GM18907 (cell line): ENCODE data around the gene MANEA.
"Not testable (repeated sequence)": the region's sequence is repeated elsewhere in the genome, so short reads cannot be mapped to it uniquely, and the experiment has no call there.

ENCODE experiments used
- ATAC-seq: cut with Tn5 transposase; IDR thresholded peaks from one replicate; pipeline ENCODE4 v1.9.1; 2021; ENCODE audit warnings: mild to moderate bottlenecking, moderate library complexity; ENCODE audit not compliant: unreplicated experiment

The MANEA gene, protein sequence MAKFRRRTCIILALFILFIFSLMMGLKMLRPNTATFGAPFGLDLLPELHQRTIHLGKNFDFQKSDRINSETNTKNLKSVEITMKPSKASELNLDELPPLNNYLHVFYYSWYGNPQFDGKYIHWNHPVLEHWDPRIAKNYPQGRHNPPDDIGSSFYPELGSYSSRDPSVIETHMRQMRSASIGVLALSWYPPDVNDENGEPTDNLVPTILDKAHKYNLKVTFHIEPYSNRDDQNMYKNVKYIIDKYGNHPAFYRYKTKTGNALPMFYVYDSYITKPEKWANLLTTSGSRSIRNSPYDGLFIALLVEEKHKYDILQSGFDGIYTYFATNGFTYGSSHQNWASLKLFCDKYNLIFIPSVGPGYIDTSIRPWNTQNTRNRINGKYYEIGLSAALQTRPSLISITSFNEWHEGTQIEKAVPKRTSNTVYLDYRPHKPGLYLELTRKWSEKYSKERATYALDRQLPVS

DNA sequence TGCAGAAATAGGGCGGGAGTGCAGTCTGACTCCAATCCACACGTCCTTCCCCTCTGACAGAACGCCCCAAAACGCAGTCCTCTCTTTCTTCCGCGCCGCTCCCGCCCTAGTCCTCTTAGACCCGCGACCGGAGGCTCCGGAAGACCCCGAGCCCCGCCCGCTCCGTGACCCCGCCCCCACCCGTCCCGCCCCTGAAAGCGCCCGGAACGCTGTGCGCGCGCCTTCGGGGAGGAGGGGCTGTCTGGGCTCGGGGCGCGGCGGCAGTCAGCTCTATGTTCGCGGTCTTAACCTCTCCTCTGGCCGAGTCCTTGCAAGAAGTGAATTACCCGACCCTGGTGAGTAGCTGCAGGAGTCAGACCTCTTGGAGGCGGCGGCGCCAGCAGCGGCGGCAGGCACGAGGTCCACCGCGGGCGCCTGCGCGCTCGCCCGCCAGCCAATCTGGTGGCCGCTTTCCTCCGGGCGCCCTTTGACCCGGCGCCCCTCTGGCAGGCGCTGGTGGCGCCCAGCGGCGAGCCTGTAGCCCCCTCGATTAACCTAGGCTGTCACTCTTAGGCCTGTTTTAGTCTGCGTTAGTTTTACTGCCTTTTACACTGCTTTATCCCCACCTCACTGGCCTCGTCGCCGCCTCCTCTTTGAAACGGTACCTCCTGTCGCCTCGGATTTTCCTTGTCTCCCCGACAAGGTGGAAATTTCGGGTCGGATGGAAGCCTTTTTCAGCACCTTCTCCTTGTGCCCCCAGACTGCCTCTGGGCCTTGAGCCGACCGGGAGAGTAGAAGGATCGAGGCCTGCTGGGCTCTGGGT is at the start of gene MANEA:
Gene MANEA (plus strand): TSS at position 232 of the 802 bp plus-strand sequence. CDS start 8,905 bp downstream, outside the sequence.
- ATAC-seq = peak; percentile 87

- no peak for ATAC-seq
These were observed 47.6 kb upstream of the MANEA start for GRCh38 chr6:95529762-95530161.

DNA sequence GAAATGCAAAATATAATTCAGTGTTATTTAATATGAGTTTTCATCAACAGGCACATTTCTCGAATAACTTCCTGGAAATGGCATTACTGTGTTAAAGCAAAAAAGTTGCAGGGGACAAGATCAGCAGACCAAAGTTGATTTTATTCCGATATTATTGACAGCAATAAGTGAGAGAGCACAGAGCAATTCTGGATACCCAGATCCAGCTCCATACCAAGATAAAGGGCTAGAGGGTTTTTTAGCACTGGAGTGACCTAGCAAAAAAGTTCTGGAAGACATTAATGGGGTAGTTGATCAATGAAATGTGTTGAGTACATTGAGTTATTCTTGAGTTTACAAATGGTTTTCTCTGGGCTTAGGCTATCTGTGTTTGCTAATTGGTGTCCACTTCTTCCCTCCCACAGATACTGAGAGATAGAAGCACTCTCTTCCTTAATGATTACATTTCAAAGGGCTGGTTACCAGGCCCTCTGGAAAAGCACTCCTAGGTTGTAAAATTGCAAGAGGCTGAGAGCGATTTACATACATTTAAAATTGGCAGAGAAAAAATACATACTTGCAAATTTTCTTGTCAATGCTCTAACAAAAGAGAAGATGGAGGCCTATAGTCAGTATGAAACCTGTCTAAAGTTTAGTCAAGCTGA is 47.0 kb upstream of the MANEA start:
- no peak for ATAC-seq

- ATAC-seq = no peak
These were observed 33.5 kb upstream of the MANEA start for GRCh38 chr6:95543798-95544197.

DNA sequence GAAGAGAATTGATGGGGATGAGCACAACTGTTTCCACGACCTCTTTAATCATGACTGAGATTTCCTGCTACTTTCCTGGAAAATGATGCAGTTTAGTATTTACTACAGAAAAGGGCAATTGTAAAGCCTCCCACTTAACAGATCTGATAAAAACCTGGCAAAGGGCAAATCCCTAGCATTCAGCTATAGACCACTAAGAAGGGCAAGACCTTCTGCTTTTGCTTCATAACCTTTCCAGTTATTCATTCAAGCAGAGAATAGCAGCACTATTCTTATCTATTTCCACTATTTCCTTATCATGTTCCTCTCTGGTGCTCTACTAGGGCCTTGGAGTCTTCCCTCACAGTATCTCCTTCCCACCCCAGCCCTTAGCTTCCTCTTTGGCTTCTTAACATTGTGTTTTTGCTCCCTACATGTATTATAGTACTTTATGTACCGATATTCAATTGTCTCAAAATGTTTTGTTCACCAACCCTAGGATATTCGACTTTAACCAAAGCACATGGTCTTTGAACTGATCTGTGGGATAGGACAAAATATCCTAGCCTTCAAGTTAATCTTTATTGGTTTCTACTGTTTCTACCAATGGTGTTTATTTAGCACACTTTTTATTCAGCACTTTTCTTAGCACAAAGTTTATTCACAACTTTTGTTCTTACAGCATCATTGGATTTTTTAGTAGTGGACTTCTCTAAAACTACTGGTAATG is 32.7 kb upstream of the MANEA start:
- ATAC-seq = no peak

GRCh38 chr6:95545226-95545625 is 32.1 kb upstream of the MANEA start:
- no peak for ATAC-seq

- no peak for ATAC-seq
These were observed 31.6 kb upstream of the MANEA start for GRCh38 chr6:95545686-95546085.

DNA sequence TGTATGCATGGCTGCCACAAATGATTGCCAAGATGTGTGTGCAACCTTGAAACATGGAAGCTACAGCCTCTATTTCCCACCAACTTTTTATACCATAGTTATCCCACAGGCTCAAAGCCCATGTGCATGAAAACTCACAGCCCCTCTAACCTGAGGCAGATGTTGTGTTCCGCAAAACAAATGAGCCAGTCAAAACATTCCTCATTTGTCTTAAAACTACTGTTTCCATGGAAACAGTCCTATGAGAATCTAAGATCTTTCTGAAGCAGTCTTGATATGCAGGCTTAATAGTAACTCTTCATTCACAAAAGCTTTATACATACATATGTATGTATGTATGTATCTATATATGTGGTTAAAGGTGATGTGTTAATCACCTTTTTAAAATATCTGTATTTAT is 31.2 kb upstream of the MANEA start:
- ATAC-seq = no peak

GRCh38 chr6:95547043-95547442 is 30.3 kb upstream of the MANEA start:
- ATAC-seq = no peak

GRCh38 chr6:95548188-95548786 is 29.0 kb upstream of the MANEA start:
- no peak for ATAC-seq

- ATAC-seq = no peak
These were observed 25.5 kb upstream of the MANEA start for GRCh38 chr6:95551678-95552324.

GRCh38 chr6:95553880-95554279 is 23.5 kb upstream of the MANEA start:
- no peak for ATAC-seq

GRCh38 chr6:95560956-95561355 is 16.4 kb upstream of the MANEA start:
- ATAC-seq = not testable (repeated sequence)

- ATAC-seq = no peak
These were observed 7.8 kb upstream of the MANEA start for GRCh38 chr6:95569560-95569959.

DNA sequence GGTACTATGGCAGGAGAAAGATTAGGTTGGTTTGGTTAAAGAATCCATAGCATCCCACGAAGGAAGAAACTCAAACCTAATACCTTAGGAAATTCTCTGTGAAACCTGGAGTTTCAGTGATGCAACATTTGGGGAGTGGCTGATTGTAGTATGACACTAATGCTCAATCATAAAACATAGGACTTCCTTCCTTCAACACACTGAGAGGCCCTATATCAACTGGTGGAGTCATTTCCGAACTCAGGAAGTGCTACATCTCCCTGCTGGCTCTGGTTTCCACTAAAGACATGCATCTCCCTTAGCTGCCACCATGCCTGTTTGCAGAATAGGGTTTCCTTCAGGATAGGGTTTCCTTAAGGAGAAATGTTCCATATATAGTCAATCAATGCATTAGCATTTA is 5.2 kb upstream of the MANEA start:
- ATAC-seq = no peak

GRCh38 chr6:95574811-95575210 is 2.5 kb upstream of the MANEA start:
- ATAC-seq = no peak

DNA sequence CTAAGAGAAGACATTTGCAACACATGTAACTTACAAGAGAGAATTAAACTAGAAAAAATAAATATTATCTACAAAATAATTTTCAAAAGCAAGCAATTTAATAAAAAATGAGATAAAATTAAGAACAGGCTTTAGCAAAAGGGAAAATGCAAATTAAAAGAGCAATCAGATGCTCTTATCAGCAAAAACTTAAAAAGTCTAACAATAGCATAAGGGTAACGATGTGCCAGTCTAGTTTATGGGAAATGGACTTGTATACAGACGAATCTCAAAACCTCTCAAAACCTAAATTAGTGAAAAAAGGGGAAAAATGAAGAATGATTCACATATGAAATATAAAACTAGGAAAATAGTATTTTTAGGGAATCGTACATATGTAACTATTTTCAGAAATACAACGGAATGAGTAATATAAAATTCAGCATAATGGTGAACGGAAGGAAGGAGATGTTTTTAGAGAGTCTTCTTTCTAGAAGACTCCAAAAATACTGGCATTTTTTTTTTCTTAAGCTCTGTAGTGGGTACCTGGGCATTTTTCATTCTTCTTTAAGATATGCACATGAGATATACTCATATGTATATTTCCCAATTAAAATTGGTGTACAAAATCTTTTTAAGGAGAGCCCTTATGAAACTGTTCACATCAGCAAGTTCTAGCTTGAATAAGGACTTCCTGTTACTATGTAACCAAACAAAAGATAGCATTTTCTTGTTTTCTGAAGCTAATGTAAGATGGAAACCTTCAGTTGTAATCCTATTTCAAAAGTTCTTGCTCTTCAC is 927 bp upstream of the MANEA start:
- peak; percentile 36 for ATAC-seq

- ATAC-seq = no peak
These were observed 384 bp upstream of the MANEA start for GRCh38 chr6:95576998-95577303.

DNA sequence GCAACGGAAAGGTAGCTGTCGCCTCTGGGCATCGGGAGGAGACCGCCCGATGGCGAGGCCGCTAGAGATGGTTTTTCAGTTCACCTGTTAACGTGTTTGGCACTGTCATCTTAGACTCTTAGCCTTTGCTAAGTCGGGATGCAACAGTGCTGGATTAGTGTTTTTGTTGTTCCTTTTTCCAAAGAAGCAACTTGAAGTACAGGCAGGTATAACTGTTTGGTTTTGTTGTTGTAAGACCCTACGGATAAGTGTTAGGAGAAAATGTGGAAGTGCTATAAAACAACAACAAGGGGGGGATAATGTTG is 723 bp downstream of the MANEA start:
- ATAC-seq = peak; percentile 31

DNA sequence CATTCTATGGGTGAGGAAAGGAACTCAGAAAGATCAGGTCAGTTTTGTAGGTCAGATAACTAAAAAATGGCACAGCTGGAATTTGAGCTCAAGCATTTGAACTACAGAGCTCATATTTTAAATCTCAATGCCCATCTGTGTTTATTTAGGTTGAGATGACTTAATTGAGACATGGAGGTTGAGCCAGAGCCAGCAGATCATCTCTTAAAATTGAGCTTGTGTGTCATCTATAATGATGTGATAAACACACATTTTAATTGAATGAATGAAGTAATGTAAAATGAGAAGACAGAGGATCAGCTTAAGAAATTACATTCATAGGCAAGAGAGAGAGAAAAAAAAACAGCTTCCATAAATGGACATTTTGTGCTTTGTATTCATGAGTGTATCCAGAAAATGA is 3.7 kb downstream of the MANEA start:
- no peak for ATAC-seq
